Measurements from ENCODE around the gene PROX1.

DNA sequence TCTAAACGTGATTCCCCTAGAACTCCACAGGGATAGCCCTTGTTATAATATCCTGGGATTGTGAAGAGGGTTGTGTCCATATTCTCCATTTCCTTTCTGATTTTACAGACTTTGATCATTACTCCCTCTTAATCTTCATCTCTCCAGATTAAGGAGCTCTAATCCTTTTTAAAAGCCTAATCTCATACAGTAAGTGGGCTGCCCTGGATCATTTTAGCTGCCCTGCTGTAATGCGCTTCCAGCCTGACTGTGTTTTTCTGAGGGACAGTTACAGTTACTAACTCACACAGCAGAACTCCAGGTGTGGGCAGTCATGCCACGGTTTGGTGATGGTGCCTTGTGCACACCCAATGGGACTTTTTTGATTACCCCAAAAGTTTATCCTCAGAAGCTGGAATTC is 33.5 kb downstream of the PROX1 start:
- TF ChIP-seq ZNF274 (IDR thresholded peaks at IDR 0.05; ENCODE audit: low read depth, low read length), result no peak
- no peak for TF ChIP-seq SUZ12 (IDR thresholded peaks at IDR 0.05; ENCODE audit: extremely low read depth, insufficient read depth, insufficient read length)
